DMS53 treated with DMSO at 0.1 percent for 48 hours (cell line): ENCODE measurements around the gene PARD6A.

Experiments used
- DNase-seq: peaks from one replicate; lab custom pipeline; 2025; ENCODE audit not compliant: unreplicated experiment; lab: John Stamatoyannopoulos, UW

Gene PARD6A, protein sequence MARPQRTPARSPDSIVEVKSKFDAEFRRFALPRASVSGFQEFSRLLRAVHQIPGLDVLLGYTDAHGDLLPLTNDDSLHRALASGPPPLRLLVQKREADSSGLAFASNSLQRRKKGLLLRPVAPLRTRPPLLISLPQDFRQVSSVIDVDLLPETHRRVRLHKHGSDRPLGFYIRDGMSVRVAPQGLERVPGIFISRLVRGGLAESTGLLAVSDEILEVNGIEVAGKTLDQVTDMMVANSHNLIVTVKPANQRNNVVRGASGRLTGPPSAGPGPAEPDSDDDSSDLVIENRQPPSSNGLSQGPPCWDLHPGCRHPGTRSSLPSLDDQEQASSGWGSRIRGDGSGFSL

DNA sequence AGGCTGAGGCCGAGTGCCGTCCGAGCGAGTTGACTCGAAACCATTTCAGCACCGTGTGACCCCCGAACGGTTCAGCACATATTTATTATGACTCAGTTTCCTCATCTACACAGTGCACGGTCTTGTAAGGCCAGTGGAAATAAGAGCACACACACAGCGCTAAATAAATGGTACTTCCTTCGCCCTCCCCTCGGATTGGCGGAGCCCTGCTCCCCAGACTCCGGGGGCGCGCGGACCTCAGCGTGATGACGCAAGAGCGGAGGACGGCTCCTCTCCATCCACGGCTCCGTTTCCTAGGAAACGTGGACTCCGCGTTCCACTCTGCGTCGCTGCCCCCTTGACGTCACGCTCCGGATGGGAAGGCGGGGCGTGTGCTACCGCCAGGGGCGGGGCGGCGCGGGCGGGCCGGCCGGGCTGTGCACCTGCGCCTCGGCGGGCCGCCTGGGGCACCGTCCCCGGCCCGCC lies at the start of gene PARD6A:
PARD6A (plus strand) TSS at position 397 of the 465 bp plus-strand sequence. CDS start 79 bp downstream, outside the sequence.
- peak; percentile 82 for DNase-seq

DNA sequence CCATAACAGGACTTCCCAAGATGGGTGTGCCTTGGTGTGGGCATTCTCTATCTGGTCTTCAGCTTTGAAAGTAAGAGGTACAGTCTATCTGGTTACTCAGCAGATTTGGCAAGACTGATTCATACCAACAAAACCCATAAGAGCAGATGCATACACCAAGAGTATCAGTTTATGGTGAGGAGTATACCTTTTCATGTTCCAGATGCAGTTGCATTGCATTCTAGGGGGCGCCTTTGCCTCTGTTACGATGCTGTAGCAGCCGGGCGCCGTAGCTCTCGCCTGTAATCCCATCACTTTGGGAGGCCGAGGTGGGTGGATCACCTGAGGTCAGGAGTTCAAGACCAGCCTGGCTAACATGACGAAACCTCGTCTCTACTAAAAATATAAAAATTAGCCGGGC lies 47.0 kb upstream of the PARD6A start:
- no peak for DNase-seq

DNA sequence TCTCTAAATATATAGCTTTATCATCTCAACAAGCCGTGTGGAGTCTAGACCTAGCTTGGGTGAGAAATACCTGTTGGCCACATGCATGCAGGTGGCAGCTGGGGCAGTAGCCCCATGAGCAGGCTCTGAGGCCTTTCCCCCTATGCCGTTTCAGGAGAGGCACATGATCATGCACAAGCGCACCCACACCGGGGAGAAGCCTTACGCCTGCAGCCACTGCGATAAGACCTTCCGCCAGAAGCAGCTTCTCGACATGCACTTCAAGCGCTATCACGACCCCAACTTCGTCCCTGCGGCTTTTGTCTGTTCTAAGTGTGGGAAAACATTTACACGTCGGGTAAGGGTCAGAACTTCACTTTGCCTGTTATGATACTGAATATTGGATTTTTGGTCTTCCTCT lies 32.5 kb upstream of the PARD6A start:
- no peak for DNase-seq

DNA sequence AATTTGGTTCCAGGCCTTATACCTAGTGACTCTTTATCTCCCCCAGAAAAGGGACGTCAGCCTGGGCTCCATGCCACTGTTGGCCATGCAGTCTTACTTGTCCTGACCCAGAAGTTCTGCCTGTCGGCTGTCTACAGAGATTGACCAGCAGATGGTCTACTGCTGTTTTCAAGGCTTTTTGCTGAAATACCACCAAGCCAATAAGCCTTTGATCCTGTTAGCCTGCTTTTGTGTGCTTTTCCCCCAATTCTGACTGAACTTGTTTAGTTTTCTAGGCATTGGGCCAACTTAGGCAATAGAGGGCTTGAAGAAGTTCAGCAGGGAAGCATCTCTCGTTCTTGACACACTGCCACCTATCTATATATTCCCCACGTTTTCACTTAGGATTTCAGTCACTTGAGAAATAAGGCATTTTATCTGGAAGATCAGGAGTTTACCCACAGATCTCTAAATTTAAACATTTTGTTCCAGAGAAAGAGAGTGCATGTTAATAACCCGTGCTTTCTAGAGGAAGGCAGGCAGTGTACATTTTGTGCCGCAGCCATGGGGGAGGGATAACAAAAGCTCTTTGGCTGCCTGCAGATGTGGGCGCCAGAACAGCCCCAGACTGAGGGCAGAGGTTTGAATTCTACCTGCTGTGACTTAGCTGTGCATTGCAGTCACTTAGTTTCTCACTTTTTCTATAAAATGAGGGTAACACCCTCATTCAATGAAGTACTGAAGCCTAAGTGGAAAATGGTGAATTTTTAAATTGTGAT lies 28.2 kb upstream of the PARD6A start:
- no peak for DNase-seq

DNA sequence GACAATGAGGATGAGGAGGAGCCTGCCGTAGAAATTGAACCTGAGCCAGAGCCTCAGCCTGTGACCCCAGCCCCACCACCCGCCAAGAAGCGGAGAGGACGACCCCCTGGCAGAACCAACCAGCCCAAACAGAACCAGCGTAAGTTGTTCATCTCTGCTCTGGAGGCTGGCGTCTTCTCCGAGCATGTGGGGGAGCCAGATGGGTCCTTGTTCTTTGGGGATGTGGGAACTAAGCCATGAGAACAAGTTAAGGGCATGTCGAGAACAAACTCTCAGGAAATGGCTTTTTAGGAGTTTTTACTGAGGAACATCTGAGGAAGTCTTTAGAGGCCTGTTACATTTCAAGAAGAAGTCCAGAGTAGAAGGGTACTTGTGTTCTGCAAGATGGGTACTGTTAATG lies 24.0 kb upstream of the PARD6A start:
- DNase-seq = no peak

DNA sequence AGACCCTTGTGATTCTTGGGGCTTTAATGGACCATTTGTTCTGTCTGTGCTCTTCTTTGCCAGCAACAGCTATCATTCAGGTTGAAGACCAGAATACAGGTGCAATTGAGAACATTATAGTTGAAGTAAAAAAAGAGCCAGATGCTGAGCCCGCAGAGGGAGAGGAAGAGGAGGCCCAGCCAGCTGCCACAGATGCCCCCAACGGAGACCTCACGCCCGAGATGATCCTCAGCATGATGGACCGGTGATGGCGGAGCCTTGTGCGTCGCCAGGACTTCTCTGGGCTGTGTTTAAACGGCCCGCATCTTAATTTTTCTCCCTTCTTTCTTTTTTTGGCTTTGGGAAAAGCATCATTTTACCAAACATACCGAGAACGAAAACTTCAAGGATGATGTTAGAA lies 23.1 kb upstream of the PARD6A start:
- no peak for DNase-seq

DNA sequence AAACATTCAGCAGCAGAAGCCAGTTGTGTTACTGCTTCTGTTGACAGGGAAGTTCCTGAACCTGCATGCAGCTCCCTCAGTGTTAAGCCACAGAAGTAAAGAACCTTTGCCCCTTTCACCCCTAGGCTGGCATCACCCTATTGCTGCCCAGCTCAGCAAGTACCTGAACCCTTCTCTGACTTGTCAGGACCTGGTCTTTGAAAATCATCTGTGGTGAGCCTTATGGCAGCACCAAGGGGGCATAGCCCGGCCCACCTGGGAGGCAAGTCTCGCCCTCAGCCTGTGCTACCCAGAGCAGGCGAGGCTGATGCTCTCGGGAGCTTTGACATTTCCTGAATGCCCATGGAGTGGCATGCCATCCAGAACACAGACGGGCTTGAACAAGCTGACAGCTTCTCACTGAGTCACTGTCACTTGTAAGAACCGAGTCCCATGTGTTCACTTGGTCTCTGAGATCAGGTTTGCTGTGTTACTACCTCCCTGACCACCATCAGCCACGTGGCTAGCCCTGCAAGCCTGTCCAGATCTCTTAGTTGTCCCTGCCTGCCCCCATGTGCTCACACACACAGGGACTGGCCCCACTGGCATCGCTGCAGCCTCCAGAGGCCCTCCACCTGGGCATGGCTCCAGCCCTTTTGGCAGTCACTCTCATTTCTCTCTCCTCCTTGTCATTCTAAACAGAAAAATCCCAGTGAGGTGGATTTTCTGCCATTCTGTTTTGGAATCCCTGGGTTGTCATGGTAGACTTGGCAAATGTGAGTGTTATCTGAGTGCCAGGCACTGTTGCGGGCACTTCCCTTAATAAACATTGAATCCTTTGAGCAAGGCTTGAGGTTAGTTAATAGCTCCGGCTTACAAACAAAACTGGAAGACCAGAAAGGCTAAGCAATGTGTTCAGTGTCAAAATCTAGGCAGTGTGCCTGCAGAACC lies 18.7 kb upstream of the PARD6A start:
- no peak for DNase-seq

DNA sequence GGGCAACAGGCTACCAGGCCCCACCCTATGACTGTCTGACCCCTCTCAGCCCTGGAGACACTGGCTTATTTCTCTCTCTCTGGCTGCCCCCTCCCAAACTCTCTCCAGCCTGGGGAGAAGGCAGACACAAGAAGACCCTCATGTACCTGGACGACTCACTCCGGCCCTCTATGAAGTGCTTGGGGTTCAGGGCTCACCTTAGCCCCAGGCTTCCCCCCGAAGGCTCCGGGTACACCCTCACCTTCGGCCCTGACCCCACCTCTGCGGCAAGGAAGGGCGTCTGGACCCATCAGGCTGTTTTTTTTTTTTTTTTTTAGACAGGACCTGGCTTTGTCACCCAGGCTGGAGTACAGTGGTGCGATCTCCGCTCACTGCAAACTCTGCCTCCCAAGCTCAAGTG lies 16.7 kb upstream of the PARD6A start:
- DNase-seq = no peak

DNA sequence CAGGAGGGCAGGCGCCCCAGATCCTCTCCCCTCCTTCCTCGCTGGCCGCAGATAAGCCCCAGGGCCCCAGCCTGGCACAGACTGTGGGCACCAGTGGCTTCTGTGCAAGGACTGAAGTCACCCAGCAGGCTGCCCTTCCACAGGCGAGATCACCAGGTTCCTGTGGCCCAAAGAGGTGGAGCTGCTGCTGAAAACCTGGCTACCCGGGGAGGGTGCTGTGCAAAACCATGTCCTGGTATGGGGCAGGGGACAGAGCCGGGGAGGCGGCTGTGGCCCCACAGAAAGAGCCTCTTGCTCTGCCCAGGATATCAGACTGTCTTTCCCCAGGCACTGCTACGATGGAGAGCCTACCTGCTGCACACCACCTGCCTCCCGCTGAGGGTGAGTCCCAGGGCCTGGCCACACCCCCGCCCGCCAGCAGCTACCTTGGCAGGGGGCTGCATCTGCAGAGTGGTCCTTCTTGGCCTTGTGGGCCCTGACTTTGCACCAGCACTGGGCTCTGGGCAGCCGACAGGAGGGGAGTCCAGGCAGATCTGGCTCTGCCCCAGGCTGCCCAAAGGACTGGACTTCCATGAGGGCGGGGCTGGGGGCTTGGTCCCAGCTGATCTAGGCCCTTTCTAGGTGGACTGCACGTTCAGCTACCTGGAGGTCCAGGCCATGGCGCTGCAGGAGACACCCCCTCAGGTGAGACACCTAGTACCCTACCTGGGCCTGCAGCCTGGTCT lies 15.2 kb upstream of the PARD6A start:
- no peak for DNase-seq

DNA sequence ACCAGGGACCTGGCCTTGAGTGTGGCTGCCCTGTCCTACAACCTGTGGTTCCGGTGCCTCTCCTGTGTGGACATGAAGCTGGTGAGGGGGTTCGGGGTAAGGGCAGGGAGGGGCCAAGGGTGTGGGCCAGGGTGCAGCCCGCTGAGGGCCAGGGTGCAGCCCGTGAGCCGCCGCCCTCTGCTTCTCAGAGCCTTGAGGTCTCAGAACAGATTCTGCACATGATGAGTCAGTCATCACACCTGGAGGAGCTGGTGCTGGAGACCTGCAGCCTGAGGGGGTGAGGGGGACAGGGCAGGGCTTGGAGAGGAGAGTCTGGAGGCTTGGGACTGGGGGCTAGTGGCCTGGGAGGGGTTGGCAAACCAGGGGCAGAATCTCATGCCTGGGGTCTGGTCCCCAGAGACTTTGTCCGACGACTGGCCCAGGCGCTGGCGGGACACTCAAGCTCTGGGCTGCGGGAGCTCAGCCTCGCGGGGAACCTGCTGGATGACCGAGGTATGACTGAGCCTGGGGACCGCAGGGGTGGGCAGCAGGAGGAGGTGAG lies 13.6 kb upstream of the PARD6A start:
- no peak for DNase-seq

DNA sequence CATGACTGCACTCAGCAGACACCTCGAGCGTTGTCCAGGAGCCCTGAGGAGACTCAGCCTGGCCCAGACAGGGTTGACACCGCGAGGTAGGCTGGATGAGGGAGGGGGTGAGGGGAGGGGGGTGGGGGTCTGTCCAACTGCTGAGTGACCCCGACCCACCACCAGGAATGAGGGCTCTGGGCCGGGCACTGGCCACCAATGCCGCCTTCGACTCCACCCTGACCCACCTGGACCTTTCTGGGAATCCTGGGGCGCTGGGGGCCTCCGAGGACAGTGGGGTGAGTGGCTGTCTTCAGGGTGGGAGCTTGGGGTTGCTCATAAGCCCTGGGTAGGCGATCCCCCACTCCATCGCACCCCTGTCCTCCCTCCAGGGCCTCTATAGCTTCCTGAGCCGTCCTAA lies 13.1 kb upstream of the PARD6A start:
- DNase-seq = no peak

DNA sequence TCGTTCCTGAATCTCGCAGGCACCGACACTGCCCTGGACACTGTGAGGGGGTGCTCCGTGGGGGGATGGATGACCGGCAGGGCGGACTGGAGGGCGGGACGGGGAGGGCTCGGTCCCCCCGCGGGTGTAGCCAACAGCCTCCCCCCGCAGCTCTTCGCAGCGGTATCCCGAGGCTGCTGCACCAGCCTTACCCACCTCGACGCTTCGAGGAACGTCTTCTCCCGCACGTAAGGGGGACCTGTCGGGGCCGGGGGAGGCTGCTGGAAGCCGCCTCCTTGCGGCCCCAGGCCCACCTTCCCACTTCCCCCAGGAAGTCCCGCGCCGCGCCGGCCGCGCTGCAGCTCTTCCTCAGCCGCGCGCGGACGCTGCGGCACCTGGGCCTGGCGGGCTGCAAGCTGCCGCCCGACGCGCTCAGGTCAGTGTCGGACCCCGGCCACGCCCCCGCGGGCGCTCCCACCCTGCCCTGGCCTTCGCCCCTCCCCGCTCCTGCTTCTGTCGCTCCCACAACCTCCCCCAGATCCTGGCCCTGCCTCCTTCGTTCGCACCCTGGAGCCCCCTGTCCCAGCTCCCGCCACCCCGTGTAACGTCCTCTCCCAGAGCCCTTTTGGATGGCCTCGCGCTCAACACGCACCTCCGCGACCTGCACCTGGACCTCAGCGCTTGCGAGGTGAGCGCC lies 12.5 kb upstream of the PARD6A start:
- no peak for DNase-seq

DNA sequence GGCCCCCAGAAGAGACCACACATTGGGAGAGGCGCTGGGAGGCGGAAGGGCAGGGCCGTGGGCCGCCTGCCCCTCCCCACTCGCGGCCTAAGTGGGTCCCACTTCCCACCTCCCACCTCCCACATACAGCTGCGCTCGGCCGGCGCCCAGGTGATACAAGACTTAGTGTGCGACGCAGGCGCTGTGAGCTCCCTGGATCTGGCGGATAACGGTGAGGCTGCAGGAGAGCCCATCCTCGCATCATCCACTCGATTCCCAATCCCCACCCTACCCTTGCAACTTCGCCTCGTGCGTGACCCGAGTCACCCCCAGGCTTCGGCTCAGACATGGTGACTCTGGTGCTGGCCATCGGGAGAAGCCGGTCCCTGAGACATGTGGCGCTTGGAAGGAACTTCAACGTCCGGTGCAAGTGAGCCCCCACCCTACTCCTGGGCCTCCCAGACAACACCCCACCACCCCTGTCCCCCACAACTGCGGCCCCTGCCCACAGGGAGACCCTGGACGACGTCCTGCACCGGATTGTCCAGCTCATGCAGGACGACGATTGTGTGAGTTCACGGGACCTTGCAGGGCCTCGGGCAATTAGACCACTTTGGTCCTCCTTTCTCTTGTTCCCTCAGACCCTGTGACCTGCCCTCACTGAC lies 11.9 kb upstream of the PARD6A start:
- DNase-seq = no peak

DNA sequence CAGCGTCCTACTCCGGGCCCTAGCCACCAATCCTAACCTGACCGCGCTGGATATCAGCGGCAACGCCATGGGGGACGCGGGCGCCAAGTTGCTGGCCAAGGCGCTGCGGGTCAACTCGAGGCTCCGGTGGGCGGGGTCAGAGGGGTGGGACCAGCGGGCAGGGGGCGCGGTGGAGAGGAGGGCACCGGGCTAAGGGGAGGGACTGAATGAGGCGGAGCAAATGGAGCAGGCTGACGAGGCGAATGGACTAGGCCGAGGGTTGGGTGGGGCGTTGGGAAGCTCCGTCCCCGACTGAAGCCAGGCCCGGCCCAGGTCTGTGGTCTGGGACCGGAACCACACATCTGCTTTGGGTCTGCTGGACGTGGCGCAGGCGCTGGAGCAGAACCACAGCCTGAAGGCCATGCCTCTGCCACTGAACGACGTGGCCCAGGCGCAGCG lies 11.2 kb upstream of the PARD6A start:
- no peak for DNase-seq

DNA sequence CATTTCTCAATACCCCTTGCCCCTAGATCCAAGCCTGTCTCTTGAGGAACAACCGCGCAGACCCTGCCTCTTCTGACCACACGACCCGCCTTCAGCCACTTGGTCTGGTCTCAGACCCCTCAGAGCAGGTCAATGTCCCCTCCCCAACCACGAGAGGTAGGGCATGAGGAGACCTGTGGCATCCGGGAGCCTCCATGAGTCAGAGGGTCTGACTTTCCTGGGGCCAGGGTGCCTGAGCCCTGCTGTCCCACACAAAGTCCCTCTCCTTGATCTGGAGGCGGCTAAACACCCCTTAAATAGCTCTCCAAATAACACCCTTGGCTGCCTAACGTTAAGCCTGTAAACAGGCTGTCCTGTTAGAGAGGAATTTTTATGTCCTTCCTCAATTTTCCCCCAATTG lies 10.7 kb upstream of the PARD6A start:
- no peak for DNase-seq

DNA sequence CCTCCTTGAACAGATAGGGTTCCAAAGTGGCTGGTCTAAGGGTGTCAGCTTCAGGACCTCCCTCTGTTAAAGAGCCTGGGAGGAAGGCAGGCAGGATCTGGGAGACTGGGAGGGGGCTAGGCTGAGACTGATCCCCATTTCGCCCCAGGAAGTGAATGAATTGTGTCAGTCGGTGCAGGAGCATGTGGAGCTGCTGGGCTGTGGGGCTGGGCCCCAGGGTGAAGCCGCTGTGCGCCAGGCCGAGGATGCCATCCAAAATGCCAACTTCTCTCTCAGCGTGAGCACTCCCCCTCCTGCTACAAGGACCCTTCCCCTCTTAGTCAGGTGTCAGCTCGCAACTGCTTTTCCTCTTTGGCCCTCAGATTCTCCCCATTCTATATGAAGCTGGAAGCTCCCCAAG lies 9.7 kb upstream of the PARD6A start:
- DNase-seq = no peak

DNA sequence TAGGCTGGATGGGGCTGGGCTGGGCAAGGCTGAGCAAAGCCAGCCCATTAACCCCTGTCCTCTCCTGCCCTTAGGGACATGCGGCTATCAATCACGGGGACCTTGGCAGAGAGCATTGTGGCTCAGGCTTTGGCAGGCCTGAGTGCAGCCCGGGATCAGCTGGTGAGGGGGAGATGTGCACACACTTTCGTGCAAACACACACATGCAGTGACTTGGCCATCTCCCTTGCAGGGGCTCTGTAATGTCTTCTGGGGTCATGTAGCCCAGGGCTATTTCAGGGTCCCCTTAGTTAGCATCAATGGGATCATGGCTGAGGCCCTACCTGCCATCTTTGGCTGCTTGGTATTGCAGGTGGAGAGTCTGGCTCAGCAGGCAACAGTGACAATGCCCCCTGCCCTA lies 8.9 kb upstream of the PARD6A start:
- no peak for DNase-seq

DNA sequence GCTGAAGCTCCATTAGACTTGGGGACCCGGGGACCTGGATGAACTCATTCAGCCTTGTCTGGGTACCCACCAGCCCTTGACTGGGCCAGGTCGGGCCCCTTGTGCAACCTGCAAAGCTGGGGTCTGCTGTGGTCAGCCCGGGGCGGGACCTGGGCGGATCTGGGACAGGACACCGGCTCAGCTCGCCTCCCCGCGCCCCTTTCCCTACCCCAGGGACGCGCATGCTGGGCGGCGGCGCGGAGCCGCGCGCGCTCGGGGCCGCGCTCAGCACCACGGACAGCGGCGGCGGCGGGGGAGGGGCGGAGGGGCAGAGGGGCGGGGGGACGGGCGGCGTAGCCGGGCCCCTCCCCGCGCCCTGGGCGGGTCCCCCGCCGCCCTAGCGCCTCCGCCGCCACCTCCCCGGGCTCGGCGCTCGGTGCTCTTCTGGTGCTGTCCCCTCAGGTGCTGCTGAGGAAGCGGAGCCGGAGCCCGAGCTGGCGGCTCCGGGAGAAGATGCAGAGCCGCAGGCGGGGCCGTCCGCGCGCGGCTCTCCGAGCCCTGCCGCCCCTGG lies 8.1 kb upstream of the PARD6A start:
- peak; percentile 3 for DNase-seq
